SK-N-SH (cell line): ENCODE measurements around the gene MYO3A.

Source experiments
- JUND ChIP-seq: IDR thresholded peaks from 2 replicates; pipeline ENCODE4 v1.4.0; 2012
- POLR2AphosphoS5 ChIP-seq: IDR thresholded peaks from 2 replicates; pipeline ENCODE4 v1.6.1; 2012; ENCODE audit warnings: low read depth, low read length
- RFX5 ChIP-seq: IDR thresholded peaks from 2 replicates; pipeline ENCODE4 v1.6.1; 2012; ENCODE audit warnings: mild to moderate bottlenecking, improper control_type of control experiment, low read length
- TF ChIP-seq, protein P1 (sequence below): IDR thresholded peaks from 2 replicates; pipeline ENCODE4 v1.4.0; 2012; ENCODE audit warnings: low read depth, borderline replicate concordance

DNA sequence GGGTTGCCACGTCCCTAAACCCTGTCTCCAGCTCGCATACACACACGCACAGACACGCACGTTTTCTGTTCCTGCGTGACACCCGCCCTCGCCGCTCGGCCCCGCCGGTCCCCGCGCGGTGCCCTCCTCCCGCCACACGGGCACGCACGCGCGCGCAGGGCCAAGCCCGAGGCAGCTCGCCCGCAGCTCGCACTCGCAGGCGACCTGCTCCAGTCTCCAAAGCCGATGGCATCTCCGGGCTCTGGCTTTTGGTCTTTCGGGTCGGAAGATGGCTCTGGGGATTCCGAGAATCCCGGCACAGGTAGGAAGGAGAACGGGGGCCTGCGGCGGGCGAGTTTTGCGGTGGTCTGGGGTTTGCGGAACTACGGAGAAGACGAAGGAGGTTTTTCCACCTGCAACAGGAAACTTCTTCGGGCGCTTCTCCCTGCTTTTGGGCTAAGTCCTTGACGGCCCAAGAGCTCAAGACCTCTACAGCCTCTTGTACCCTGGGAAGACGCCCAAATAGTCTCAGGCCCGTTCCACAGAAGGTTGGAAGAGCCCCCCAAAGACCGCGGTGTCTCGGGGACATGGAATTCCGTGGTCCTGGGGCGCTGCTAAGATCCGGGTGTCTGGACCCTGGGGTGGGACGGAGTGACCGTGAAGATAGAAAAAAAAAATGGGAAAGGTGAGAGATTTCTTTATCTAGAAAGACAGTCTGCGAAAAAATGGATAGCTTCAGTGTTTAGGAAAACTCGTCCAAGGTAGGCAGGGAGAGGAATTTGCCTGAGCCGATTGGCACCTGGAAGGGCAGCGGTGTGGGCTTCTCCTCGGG lies 282.8 kb downstream of the MYO3A start, which contains the start of gene GAD2:
- TF ChIP-seq POLR2AphosphoS5 (no peak), RFX5 (no peak), JUND (no peak)
- TF ChIP-seq, protein P1, sequence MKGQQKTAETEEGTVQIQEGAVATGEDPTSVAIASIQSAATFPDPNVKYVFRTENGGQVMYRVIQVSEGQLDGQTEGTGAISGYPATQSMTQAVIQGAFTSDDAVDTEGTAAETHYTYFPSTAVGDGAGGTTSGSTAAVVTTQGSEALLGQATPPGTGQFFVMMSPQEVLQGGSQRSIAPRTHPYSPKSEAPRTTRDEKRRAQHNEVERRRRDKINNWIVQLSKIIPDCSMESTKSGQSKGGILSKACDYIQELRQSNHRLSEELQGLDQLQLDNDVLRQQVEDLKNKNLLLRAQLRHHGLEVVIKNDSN = no peak
